ENCODE data around the gene RILPL1. TPM values are rescaled to one million over a fixed set of nuclear protein-coding genes. Genes with fewer than 3 reads are reported as not detected.
"Not testable (repeated sequence)": the region's sequence is repeated elsewhere in the genome, so short reads cannot be mapped to it uniquely, and the experiment has no call there.

Gene RILPL1
- total and polyA plus RNA-seq, 2 of the 4 experiments (the other 2 are of a cell fraction) = 11.1 to 19.8 TPM

GRCh38 chr12:123559468-123559867 lies 25.9 kb upstream of the RILPL1 start:
- Histone ChIP-seq H3K4me3 (ENCODE audit: insufficient read depth, low read depth, low read length) (no peak overlapping the region), H2AFZ (replicated peaks; ENCODE audit: low read length, poor library complexity) (peak overlapping the region; percentile 18), H3K4me2 (ENCODE audit: low read depth, low read length) (no peak overlapping the region), H3K56ac (ENCODE audit: extremely low read depth, insufficient read depth, low read length) (no peak overlapping the region), H2BK120ac (ENCODE audit: low read depth, low read length) (no peak overlapping the region), H3K36me3 (ENCODE audit: control insufficient read depth, insufficient read depth, low read length) (no peaks in the 10 kb centered on the region), H4K91ac (ENCODE audit: insufficient read depth, low read depth, low read length) (no peak overlapping the region), H3K9me3 (ENCODE audit: control insufficient read depth, insufficient read depth, low read length) (no peaks in the 10 kb centered on the region), H3K23ac (ENCODE audit: low read depth, low read length) (no peak overlapping the region), H3K4me1 (ENCODE audit: control insufficient read depth, insufficient read depth, low read length) (no peaks in the 10 kb centered on the region), H2BK15ac (ENCODE audit: low read depth, low read length) (no peak overlapping the region), H4K20me1 (ENCODE audit: insufficient read depth, low read length) (no peaks in the 10 kb centered on the region), H2AK5ac (ENCODE audit: low read depth, low read length) (no peak overlapping the region), H3K14ac (replicated peaks; ENCODE audit: low read depth, low read length) (no peak overlapping the region), H4K8ac (ENCODE audit: low read depth in 2 of 2, low read length in 2 of 2) (no peak overlapping the region), H2BK5ac (ENCODE audit: low read depth, low read length, poor library complexity, severe bottlenecking) (no peak overlapping the region), H3K79me1 (ENCODE audit: low read depth in 1 of 2, low read length in 2 of 2) (no peaks in the 10 kb centered on the region), H2BK20ac (ENCODE audit: low read depth, low read length) (no peak overlapping the region), H3K27ac (ENCODE audit: insufficient read depth, low read length) (no peak overlapping the region), H3K4ac (ENCODE audit: low read depth, low read length) (no peak overlapping the region), H3K9ac (ENCODE audit: low read depth, low read length) (no peak overlapping the region), H3K27me3 (ENCODE audit: control insufficient read depth, insufficient read depth, low read length) (peaks cover 13% of the 10 kb centered on the region), H2AK9ac (replicated peaks; ENCODE audit: low read depth, low read length, poor library complexity) (no peak overlapping the region), H3K18ac (ENCODE audit: low read depth, low read length) (no peak overlapping the region), H3K9me1 (ENCODE audit: insufficient read depth, low read length) (no peaks in the 10 kb centered on the region), H4K5ac (ENCODE audit: low read depth, low read length) (no peak overlapping the region)
- intact Hi-C loops (cut with micrococcal nuclease) (no loop called here), dilution Hi-C loops (cut with HindIII; ENCODE audit: low sequenced_read_pairs, unreplicated experiment) (no loop called here), in situ Hi-C loops (cut with MboI; ENCODE audit: low sequenced_read_pairs) (no loop called here)
- POLR2A ChIA-PET (ENCODE audit: unreplicated experiment) = no interaction called here
- WGBS, 2 experiments (ENCODE audit: extremely low coverage in 2 of 2, insufficient read length in 1 of 2) = 100% methylated on average over 1 of the region's 3 CpGs; no CpG with 5 or more reads in 1 of the 2 experiments
- ATAC-seq (ENCODE audit: low read depth) (no peak), DNase-seq (no peak)
- CTCF ChIA-PET = no interaction called here
- BruUV-seq (replicated peaks) = no TSS peak
- TF ChIP-seq RCOR1 (IDR thresholded peaks at IDR 0.05; ENCODE audit: insufficient replicate concordance, low read length) = no peak
- no peak for TF ChIP-seq SMC3 (IDR thresholded peaks at IDR 0.05; ENCODE audit: low read depth, low read length)
- TF ChIP-seq MAZ (IDR thresholded peaks at IDR 0.05; ENCODE audit: borderline replicate concordance, low read depth, low read length) = no peak
- no peak for TF ChIP-seq BHLHE40 (IDR thresholded peaks at IDR 0.05; ENCODE audit: low read depth, low read length)

GRCh38 chr12:123558487-123558886 lies 25.0 kb upstream of the RILPL1 start:
- H3K4me2 ChIP-seq (ENCODE audit: low read depth, low read length); H3K9me1 ChIP-seq (ENCODE audit: insufficient read depth, low read length); H3K4ac ChIP-seq (ENCODE audit: low read depth, low read length); ATAC-seq (ENCODE audit: low read depth); POLR2A ChIA-PET (ENCODE audit: unreplicated experiment); H3K36me3 ChIP-seq (ENCODE audit: control insufficient read depth, insufficient read depth, low read length); H2BK5ac ChIP-seq (ENCODE audit: low read depth, low read length, poor library complexity, severe bottlenecking); intact Hi-C loops (cut with micrococcal nuclease); H3K9ac ChIP-seq (ENCODE audit: low read depth, low read length); H3K56ac ChIP-seq (ENCODE audit: extremely low read depth, insufficient read depth, low read length); CTCF ChIA-PET; H3K18ac ChIP-seq (ENCODE audit: low read depth, low read length); H4K91ac ChIP-seq (ENCODE audit: insufficient read depth, low read depth, low read length); H3K9me3 ChIP-seq (ENCODE audit: control insufficient read depth, insufficient read depth, low read length); H2BK20ac ChIP-seq (ENCODE audit: low read depth, low read length); H3K79me1 ChIP-seq (ENCODE audit: low read depth in 1 of 2, low read length in 2 of 2); H3K27ac ChIP-seq (ENCODE audit: insufficient read depth, low read length); H2AFZ ChIP-seq (replicated peaks; ENCODE audit: low read length, poor library complexity); dilution Hi-C loops (cut with HindIII; ENCODE audit: low sequenced_read_pairs, unreplicated experiment); H3K4me3 ChIP-seq (ENCODE audit: insufficient read depth, low read depth, low read length); BruUV-seq (replicated peaks); H2AK5ac ChIP-seq (ENCODE audit: low read depth, low read length); H2AK9ac ChIP-seq (replicated peaks; ENCODE audit: low read depth, low read length, poor library complexity); H2BK120ac ChIP-seq (ENCODE audit: low read depth, low read length); H4K20me1 ChIP-seq (ENCODE audit: insufficient read depth, low read length); H2BK15ac ChIP-seq (ENCODE audit: low read depth, low read length); H3K4me1 ChIP-seq (ENCODE audit: control insufficient read depth, insufficient read depth, low read length); DNase-seq; H3K23ac ChIP-seq (ENCODE audit: low read depth, low read length); in situ Hi-C loops (cut with MboI; ENCODE audit: low sequenced_read_pairs); H3K14ac ChIP-seq (replicated peaks; ENCODE audit: low read depth, low read length); H4K5ac ChIP-seq (ENCODE audit: low read depth, low read length); H4K8ac ChIP-seq (ENCODE audit: low read depth in 2 of 2, low read length in 2 of 2): not testable (repeated sequence)
- peaks cover 16% of the 10 kb centered on the region for H3K27me3 ChIP-seq (ENCODE audit: control insufficient read depth, insufficient read depth, low read length)
- WGBS, 2 experiments (ENCODE audit: extremely low coverage in 2 of 2, insufficient read length in 1 of 2) = 80% methylated on average over 11 of the region's 14 CpGs; no CpG with 5 or more reads in 1 of the 2 experiments
